ENCODE data around the gene RP9. TPM values are rescaled to one million over a fixed set of nuclear protein-coding genes. Genes with fewer than 3 reads are reported as not detected.

Gene RP9
- 10 to 100 TPM; 11.4 to 16.6 (median 14.9) TPM for total RNA-seq (2021; fragmentation: NEBNext Ultra II Directional; extraction: Animal tissue kit (Norgen Biotek cat#: 25700))
- long read RNA-seq, transcript RP9-201 (6 exons, 1,121 nt) = major isoform, 11 of 11 reads
- long read RNA-seq, partial matches to known transcripts = 0 of 11 reads
- long read RNA-seq, other reads (novel, unspliced or antisense) = 0 of 11 reads

DNA sequence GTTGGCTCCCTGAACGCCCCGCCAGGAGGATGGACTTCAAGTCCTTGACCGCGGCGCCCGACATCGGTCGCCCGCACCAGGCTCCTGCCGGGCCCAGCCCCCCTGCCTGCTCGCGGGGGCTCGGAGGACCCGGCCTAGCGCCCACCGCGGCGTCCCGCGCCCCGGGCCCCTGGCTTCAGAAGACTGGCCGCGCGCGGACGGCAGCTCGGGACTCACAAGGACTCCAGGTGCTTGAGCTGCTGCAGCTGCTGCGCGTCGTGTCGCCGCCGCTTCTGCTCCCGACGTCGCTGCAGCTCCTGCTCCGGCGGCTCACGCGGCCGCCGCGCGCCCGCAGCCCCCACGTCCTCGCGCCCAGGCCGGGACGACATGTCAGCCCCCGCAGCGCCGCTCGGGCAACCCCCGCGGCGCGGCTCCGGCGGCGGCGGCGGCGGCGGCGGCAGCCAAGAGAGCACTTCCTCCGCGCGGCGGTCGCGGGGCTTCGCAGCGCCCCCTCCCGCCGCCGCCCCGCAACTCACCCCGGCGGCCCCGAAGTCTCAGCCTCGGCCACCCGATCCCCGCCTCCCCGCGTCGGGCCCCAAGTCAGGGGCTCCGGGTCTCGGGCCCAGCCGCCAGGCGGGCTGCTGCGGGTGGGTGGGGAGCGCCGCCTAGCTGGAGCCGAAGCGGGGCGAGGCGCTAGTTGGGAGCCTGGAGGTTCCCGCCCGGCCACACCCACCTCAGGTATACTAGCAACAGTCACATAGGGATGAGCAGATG is at the start of gene RP9:
TSS of gene RP9 (minus strand) at position 400 of the 753 bp plus-strand sequence. CDS start at position 368, 32 bp downstream.
- TF ChIP-seq CTCF (IDR thresholded peaks at IDR 0.05) = peak; percentile 78
- no peaks in the 10 kb centered on the region for H3K36me3 Mint-ChIP-seq (ENCODE audit: low read depth)

DNA sequence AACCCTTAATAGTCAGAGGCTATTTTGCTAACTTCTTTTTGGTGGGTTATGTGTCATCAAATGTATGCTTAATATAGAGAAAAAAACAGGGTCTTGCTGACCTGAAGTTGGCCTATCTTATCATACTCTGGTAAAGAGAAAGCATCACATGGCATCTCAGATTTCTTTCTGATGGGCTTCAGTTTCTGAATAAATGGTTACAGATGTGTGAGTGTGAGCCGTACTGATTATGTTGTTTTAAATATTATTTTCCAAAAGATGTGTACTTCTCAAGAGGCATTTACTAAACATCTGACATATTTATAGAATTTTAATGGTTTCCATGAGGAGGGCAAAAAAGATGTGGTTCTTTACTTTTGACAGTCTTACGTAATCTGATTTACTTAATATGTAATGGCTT is 48.6 kb upstream of the RP9 start:
- TF ChIP-seq CTCF (IDR thresholded peaks at IDR 0.05) = no peak
- DNase-seq = no peak
- no peak overlapping the region for H3K27ac Mint-ChIP-seq
- H3K27me3 Mint-ChIP-seq (ENCODE audit: insufficient read depth) = no peaks in the 10 kb centered on the region
- no peaks in the 10 kb centered on the region for H3K9me3 Mint-ChIP-seq
- H3K4me3 Mint-ChIP-seq = no peak overlapping the region
- H3K4me1 Mint-ChIP-seq (ENCODE audit: low read depth) = peaks cover 22% of the 10 kb centered on the region
- 0 out of 2 replicates have a peak, but pooled peaks cover 4% of the 10 kb centered on the region for H3K36me3 Mint-ChIP-seq (ENCODE audit: low read depth)

More for the DNA sequence above, at the start of gene RP9:
- Mint-ChIP-seq H3K27me3 (ENCODE audit: insufficient read depth) (no peaks in the 10 kb centered on the region; the same call in 1 of the 2 replicates), H3K27ac (peak within 1 kb of the TSS; percentile 75), H3K4me3 (peak within 1 kb of the TSS; percentile 99), H3K9me3 (no peaks in the 10 kb centered on the region), H3K4me1 (ENCODE audit: low read depth) (peaks cover 33% of the 10 kb centered on the region)
- DNase-seq = no peak

- H3K9me3 Mint-ChIP-seq = no peaks in the 10 kb centered on the region
- H3K27me3 Mint-ChIP-seq (ENCODE audit: insufficient read depth) = no peaks in the 10 kb centered on the region
- no peak for TF ChIP-seq CTCF (IDR thresholded peaks at IDR 0.05)
- H3K36me3 Mint-ChIP-seq (ENCODE audit: low read depth) = 0 out of 2 replicates have a peak, but pooled peaks cover 4% of the 10 kb centered on the region
- no peak for DNase-seq
- no peak overlapping the region for H3K4me3 Mint-ChIP-seq
- no peak overlapping the region for H3K27ac Mint-ChIP-seq
- H3K4me1 Mint-ChIP-seq (ENCODE audit: low read depth) = peaks cover 22% of the 10 kb centered on the region
Measured at GRCh38 chr7:33157311-33157710, 48.1 kb upstream of the RP9 start.

DNA sequence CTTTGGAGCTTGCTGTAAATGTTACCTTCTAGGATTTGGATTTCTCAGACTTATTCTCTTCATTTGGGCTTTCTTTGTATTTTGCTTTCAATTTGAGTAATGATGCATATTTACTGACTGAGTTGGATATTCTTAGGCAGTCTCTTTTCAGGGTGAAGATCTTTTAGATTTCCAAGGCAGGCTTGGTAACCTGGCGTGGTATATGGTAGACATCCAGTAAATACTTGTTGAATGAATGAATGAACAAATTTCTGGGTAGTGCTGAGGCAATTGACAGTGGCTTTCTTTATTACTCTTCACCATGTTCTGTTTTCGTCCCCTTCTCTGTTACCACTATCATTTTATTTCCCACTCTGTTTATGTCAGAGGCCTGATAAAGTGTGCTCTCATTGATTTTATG is 47.2 kb upstream of the RP9 start:
- no peak for DNase-seq
- no peak for TF ChIP-seq CTCF (IDR thresholded peaks at IDR 0.05)
- H3K4me1 Mint-ChIP-seq (ENCODE audit: low read depth) = peaks cover 22% of the 10 kb centered on the region
- no peak overlapping the region for H3K27ac Mint-ChIP-seq
- no peaks in the 10 kb centered on the region for H3K27me3 Mint-ChIP-seq (ENCODE audit: insufficient read depth)
- H3K36me3 Mint-ChIP-seq (ENCODE audit: low read depth) = 0 out of 2 replicates have a peak, but pooled peaks cover 4% of the 10 kb centered on the region
- H3K9me3 Mint-ChIP-seq = no peaks in the 10 kb centered on the region
- no peak overlapping the region for H3K4me3 Mint-ChIP-seq

DNA sequence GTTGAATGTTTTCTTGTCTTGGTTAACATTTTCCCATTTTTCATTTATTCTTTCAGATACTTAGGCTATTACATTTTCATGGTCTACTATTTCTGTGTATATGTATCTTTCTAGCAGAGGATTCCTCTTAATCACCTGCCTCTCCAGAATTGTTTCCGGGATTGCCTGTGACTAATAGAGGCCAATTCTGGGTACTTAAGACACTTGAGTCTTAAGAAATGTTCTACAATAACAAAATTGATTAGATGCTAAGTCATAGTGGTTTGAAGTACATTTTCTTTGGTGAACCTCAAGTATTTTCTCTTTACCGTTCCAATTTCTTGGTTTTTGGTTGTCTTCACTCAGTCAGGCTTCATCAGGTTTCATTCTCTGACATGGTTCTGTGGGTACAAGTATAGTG is 46.6 kb upstream of the RP9 start:
- H3K4me1 Mint-ChIP-seq (ENCODE audit: low read depth) = peaks cover 22% of the 10 kb centered on the region
- no peak overlapping the region for H3K4me3 Mint-ChIP-seq
- H3K27me3 Mint-ChIP-seq (ENCODE audit: insufficient read depth) = no peaks in the 10 kb centered on the region
- H3K9me3 Mint-ChIP-seq = no peaks in the 10 kb centered on the region
- DNase-seq = peak; percentile 8
- TF ChIP-seq CTCF (IDR thresholded peaks at IDR 0.05) = no peak
- H3K36me3 Mint-ChIP-seq (ENCODE audit: low read depth) = 0 out of 2 replicates have a peak, but pooled peaks cover 4% of the 10 kb centered on the region
- no peak overlapping the region for H3K27ac Mint-ChIP-seq

Measured in HFFc6 (cell line).